ENCODE data around the gene MERTK. TPM values are rescaled to one million over a fixed set of nuclear protein-coding genes. Genes with fewer than 3 reads are reported as not detected.

Gene MERTK
- total and polyA plus RNA-seq, 2 donors (not counting 1 experiment from before 2014, with no cell fraction given), result 0.04 to 0.34 TPM

DNA sequence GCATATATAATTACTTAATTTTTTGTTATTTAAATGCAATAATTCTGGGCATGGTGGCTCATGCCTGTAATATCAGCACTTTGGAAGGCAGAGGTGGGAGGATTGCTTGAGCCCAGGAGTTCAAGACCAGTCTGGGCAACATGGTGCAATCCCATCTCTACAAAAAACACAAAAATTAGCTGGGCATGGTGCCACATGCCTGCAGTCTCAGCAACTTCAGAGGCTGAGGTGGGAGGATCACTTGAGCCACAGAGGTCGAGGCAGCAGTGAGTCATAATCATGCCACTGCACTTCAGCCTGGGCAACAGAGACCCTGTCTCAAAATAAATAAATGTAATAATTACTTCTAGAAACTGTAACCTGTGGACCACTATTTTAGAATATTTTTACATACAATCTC is 135.2 kb downstream of the MERTK start:
- peaks cover 0 to 5% (median 2%) of the 10 kb centered on the region in 4 experiments for H3K27me3 ChIP-seq (replicated peaks in 1 of 4; ENCODE audit: control extremely low read depth in 1 of 4, control insufficient read depth in 3 of 4, insufficient read depth in 4 of 4, low read length in 3 of 4)
- H3K4me2 ChIP-seq (replicated peaks; ENCODE audit: low read depth, low read length, poor library complexity, severe bottlenecking), result no peak overlapping the region
- no peak overlapping the region for H3K4me3 ChIP-seq (ENCODE audit: control extremely low read depth in 1 of 5, extremely low read depth in 1 of 5, insufficient read depth in 1 of 5, low read depth in 2 of 5, low read length in 4 of 5)
- no CpG with 5 or more reads among the region's 1 CpG for WGBS (ENCODE audit: insufficient coverage)
- no peaks in the 10 kb centered on the region for H3K79me2 ChIP-seq (ENCODE audit: control insufficient read depth, insufficient read depth, low read length)
- Mint-ChIP-seq H3K4me3 (no peak overlapping the region), H3K27me3 (peaks cover 13% of the 10 kb centered on the region), H3K9me3 (ENCODE audit: insufficient read depth) (peaks cover 2% of the 10 kb centered on the region), H3K4me1 (no peaks in the 10 kb centered on the region), H3K27ac (no peak overlapping the region)
- H3K9ac ChIP-seq (ENCODE audit: low read length), result no peak overlapping the region
- H3K36me3 ChIP-seq (replicated peaks in 1 of 2; ENCODE audit: control extremely low read depth in 1 of 2, control insufficient read depth in 1 of 2, extremely low read depth in 1 of 2, insufficient read depth in 2 of 2, low read length in 1 of 2), result no peaks in the 10 kb centered on the region
- ChIA-PET POLR2A (no interaction called here), CTCF (interaction anchor here (0.7 kb wide), 1 partner anchor 135 kb away, joined by 3 read pairs; the partner anchor contains the start of gene MERTK)
- ATAC-seq (ENCODE audit: low read depth) (no peak), DNase-seq (no peak)
- H3K27ac ChIP-seq (ENCODE audit: low read length in 2 of 2), result no peak overlapping the region
- TF ChIP-seq CTCF (IDR thresholded peaks at IDR 0.05) (no peak), EZH2 (IDR thresholded peaks at IDR 0.05; ENCODE audit: borderline replicate concordance, insufficient read depth, low read depth, low read length, poor library complexity, severe bottlenecking) (no peak)
- intact Hi-C loops (cut with micrococcal nuclease), result no loop called here
- no peaks in the 10 kb centered on the region for H3K4me1 ChIP-seq (ENCODE audit: control insufficient read depth in 2 of 2, insufficient read depth in 2 of 2, low read length in 2 of 2)
- H3K9me3 ChIP-seq (ENCODE audit: control extremely low read depth in 1 of 3, control insufficient read depth in 2 of 3, insufficient read depth in 1 of 3, low read length in 2 of 3), result peaks cover 4 to 8% (median 6%) of the 10 kb centered on the region in 3 donors
- H2AFZ ChIP-seq (ENCODE audit: insufficient read depth, low read depth, low read length, poor library complexity, severe bottlenecking), result no peak overlapping the region
- no peaks in the 10 kb centered on the region for H4K20me1 ChIP-seq (ENCODE audit: control insufficient read depth, insufficient read depth, low read length, poor library complexity, severe bottlenecking)

DNA sequence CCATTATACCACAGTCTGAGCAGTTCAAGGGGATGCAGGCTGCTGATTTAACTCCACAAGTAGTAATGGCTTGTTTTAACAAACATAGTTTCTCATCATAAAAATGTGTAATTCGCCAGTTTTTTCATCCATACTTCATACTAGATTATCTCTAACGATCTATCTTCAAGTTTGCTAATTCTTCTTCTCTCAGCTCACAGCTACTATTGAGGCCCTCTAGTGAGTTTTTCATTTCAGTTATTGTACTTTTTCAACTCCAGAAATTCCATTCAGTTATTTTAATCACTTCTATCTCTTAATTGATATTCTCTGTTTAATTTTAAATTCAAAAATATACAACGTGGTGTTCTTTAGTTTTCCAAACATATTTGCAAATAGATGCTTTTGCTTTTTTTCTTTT is 136.5 kb downstream of the MERTK start:
- Mint-ChIP-seq H3K27ac (no peak overlapping the region), H3K4me1 (no peaks in the 10 kb centered on the region), H3K9me3 (ENCODE audit: insufficient read depth) (peaks cover 2% of the 10 kb centered on the region), H3K27me3 (peaks cover 9% of the 10 kb centered on the region), H3K4me3 (no peak overlapping the region)
- DNase-seq (no peak), ATAC-seq (ENCODE audit: low read depth) (no peak)
- H3K4me1 ChIP-seq (ENCODE audit: control insufficient read depth in 2 of 2, insufficient read depth in 2 of 2, low read length in 2 of 2), result no peaks in the 10 kb centered on the region
- no peak overlapping the region for H3K27ac ChIP-seq (ENCODE audit: low read length in 2 of 2)
- intact Hi-C loops (cut with micrococcal nuclease), result no loop called here
- no CpG with 5 or more reads among the region's 3 CpGs for WGBS (ENCODE audit: insufficient coverage)
- CTCF ChIA-PET, result no interaction called here
- POLR2A ChIA-PET, result no interaction called here
- H3K27me3 ChIP-seq (replicated peaks in 1 of 4; ENCODE audit: control extremely low read depth in 1 of 4, control insufficient read depth in 3 of 4, insufficient read depth in 4 of 4, low read length in 3 of 4), result peaks cover 0 to 5% (median 2%) of the 10 kb centered on the region in 4 experiments
- H4K20me1 ChIP-seq (ENCODE audit: control insufficient read depth, insufficient read depth, low read length, poor library complexity, severe bottlenecking), result no peaks in the 10 kb centered on the region
- no peak overlapping the region for H3K4me2 ChIP-seq (replicated peaks; ENCODE audit: low read depth, low read length, poor library complexity, severe bottlenecking)
- no peak overlapping the region for H3K9ac ChIP-seq (ENCODE audit: low read length)
- H3K36me3 ChIP-seq (replicated peaks in 1 of 2; ENCODE audit: control extremely low read depth in 1 of 2, control insufficient read depth in 1 of 2, extremely low read depth in 1 of 2, insufficient read depth in 2 of 2, low read length in 1 of 2), result no peaks in the 10 kb centered on the region
- peaks cover 4 to 16% (median 6%) of the 10 kb centered on the region in 3 donors for H3K9me3 ChIP-seq (ENCODE audit: control extremely low read depth in 1 of 3, control insufficient read depth in 2 of 3, insufficient read depth in 1 of 3, low read length in 2 of 3)
- TF ChIP-seq EZH2 (IDR thresholded peaks at IDR 0.05; ENCODE audit: borderline replicate concordance, insufficient read depth, low read depth, low read length, poor library complexity, severe bottlenecking), result no peak
- no peak for TF ChIP-seq CTCF (IDR thresholded peaks at IDR 0.05)
- H3K4me3 ChIP-seq (ENCODE audit: control extremely low read depth in 1 of 5, extremely low read depth in 1 of 5, insufficient read depth in 1 of 5, low read depth in 2 of 5, low read length in 4 of 5), result no peak overlapping the region
- H2AFZ ChIP-seq (ENCODE audit: insufficient read depth, low read depth, low read length, poor library complexity, severe bottlenecking), result no peak overlapping the region
- H3K79me2 ChIP-seq (ENCODE audit: control insufficient read depth, insufficient read depth, low read length), result no peaks in the 10 kb centered on the region
